NB4 (cell line): ENCODE measurements around the gene ZBTB43.

Experiments used
- MAX ChIP-seq: IDR thresholded peaks from 2 replicates; pipeline ENCODE4 v1.6.1; 2011; ENCODE audit warnings: low read depth, low read length
- POLR2A ChIP-seq: IDR thresholded peaks from 2 replicates; pipeline ENCODE4 v1.6.1; 2011; ENCODE audit warnings: mild to moderate bottlenecking; ENCODE audit not compliant: insufficient read length; ENCODE audit errors: extremely low read depth
- TF ChIP-seq, protein P1 (sequence below): IDR thresholded peaks from one replicate; pipeline ENCODE4 v1.5.1; 2012; ENCODE audit warnings: low read depth, low read length

- TF ChIP-seq POLR2A (no peak), MAX (no peak)
- TF ChIP-seq, protein P1, sequence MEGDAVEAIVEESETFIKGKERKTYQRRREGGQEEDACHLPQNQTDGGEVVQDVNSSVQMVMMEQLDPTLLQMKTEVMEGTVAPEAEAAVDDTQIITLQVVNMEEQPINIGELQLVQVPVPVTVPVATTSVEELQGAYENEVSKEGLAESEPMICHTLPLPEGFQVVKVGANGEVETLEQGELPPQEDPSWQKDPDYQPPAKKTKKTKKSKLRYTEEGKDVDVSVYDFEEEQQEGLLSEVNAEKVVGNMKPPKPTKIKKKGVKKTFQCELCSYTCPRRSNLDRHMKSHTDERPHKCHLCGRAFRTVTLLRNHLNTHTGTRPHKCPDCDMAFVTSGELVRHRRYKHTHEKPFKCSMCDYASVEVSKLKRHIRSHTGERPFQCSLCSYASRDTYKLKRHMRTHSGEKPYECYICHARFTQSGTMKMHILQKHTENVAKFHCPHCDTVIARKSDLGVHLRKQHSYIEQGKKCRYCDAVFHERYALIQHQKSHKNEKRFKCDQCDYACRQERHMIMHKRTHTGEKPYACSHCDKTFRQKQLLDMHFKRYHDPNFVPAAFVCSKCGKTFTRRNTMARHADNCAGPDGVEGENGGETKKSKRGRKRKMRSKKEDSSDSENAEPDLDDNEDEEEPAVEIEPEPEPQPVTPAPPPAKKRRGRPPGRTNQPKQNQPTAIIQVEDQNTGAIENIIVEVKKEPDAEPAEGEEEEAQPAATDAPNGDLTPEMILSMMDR: no peak
Measured at GRCh38 chr9:126842220-126842842, 37.5 kb downstream of the ZBTB43 start.
